ENCODE data around the gene DAD1.

The DAD1 gene

GRCh38 chr14:22577334-22577908 is 11.6 kb downstream of the DAD1 start:
- H4K20me1 ChIP-seq (ENCODE audit: insufficient read depth, low read length): peaks cover 22% of the 10 kb centered on the region
- no peak overlapping the region for H3K27ac ChIP-seq (ENCODE audit: low read length)
- H3K9me3 ChIP-seq (ENCODE audit: insufficient read depth, low read length): no peaks in the 10 kb centered on the region
- no peak overlapping the region for H2AFZ ChIP-seq (ENCODE audit: low read depth, low read length)
- no peak overlapping the region for H3K9ac ChIP-seq (ENCODE audit: low read length)
- no peak overlapping the region for H3K4me2 ChIP-seq (ENCODE audit: low read length)
- H3K79me2 ChIP-seq (ENCODE audit: low read length): peaks cover 71% of the 10 kb centered on the region
- H3K36me3 ChIP-seq (replicated peaks; ENCODE audit: low read depth, low read length): peaks cover 43% of the 10 kb centered on the region
- no peaks in the 10 kb centered on the region for H3K27me3 ChIP-seq (ENCODE audit: low read depth, low read length)
- H3K4me1 ChIP-seq (ENCODE audit: low read length): peaks cover 6% of the 10 kb centered on the region; the same call in 1 of the 2 replicates
- TF ChIP-seq CTCF (IDR thresholded peaks at IDR 0.05; ENCODE audit: low read depth, low read length): no peak
- no peak for TF ChIP-seq EZH2phosphoT487 (IDR thresholded peaks at IDR 0.05; ENCODE audit: low read depth)
- H3K4me3 ChIP-seq (ENCODE audit: low read length): no peak overlapping the region

GRCh38 chr14:22573804-22574203 is 15.2 kb downstream of the DAD1 start:
- Histone ChIP-seq H3K9ac (ENCODE audit: low read length) (no peak overlapping the region), H3K27me3 (ENCODE audit: low read depth, low read length) (no peaks in the 10 kb centered on the region), H3K4me1 (ENCODE audit: low read length) (peaks cover 15% of the 10 kb centered on the region), H3K79me2 (ENCODE audit: low read length) (peaks cover 49% of the 10 kb centered on the region), H3K36me3 (replicated peaks; ENCODE audit: low read depth, low read length) (peaks cover 43% of the 10 kb centered on the region), H3K4me2 (ENCODE audit: low read length) (no peak overlapping the region), H3K4me3 (ENCODE audit: low read length) (no peak overlapping the region), H2AFZ (ENCODE audit: low read depth, low read length) (no peak overlapping the region), H4K20me1 (ENCODE audit: insufficient read depth, low read length) (peaks cover 8% of the 10 kb centered on the region), H3K9me3 (ENCODE audit: insufficient read depth, low read length) (no peaks in the 10 kb centered on the region), H3K27ac (ENCODE audit: low read length) (no peak overlapping the region)
- TF ChIP-seq EZH2phosphoT487 (IDR thresholded peaks at IDR 0.05; ENCODE audit: low read depth) (no peak), CTCF (IDR thresholded peaks at IDR 0.05; ENCODE audit: low read depth, low read length) (no peak)

GRCh38 chr14:22572562-22573058 is 16.4 kb downstream of the DAD1 start:
- no peaks in the 10 kb centered on the region for H3K27me3 ChIP-seq (ENCODE audit: low read depth, low read length)
- no peak for TF ChIP-seq CTCF (IDR thresholded peaks at IDR 0.05; ENCODE audit: low read depth, low read length)
- no peak for TF ChIP-seq EZH2phosphoT487 (IDR thresholded peaks at IDR 0.05; ENCODE audit: low read depth)
- no peaks in the 10 kb centered on the region for H3K9me3 ChIP-seq (ENCODE audit: insufficient read depth, low read length)
- no peak overlapping the region for H3K4me2 ChIP-seq (ENCODE audit: low read length)
- no peak overlapping the region for H3K27ac ChIP-seq (ENCODE audit: low read length)
- H3K36me3 ChIP-seq (replicated peaks; ENCODE audit: low read depth, low read length): peaks cover 45% of the 10 kb centered on the region
- peaks cover 47% of the 10 kb centered on the region for H3K79me2 ChIP-seq (ENCODE audit: low read length)
- H3K4me1 ChIP-seq (ENCODE audit: low read length): peaks cover 9% of the 10 kb centered on the region
- no peak overlapping the region for H2AFZ ChIP-seq (ENCODE audit: low read depth, low read length)
- H4K20me1 ChIP-seq (ENCODE audit: insufficient read depth, low read length): peaks cover 4% of the 10 kb centered on the region
- no peak overlapping the region for H3K9ac ChIP-seq (ENCODE audit: low read length)
- no peak overlapping the region for H3K4me3 ChIP-seq (ENCODE audit: low read length)

- Histone ChIP-seq H3K4me3 (ENCODE audit: low read length) (peak overlapping the region; percentile 65), H3K4me2 (ENCODE audit: low read length) (peak overlapping the region; percentile 57), H3K4me1 (ENCODE audit: low read length) (peaks cover 31% of the 10 kb centered on the region), H3K36me3 (replicated peaks; ENCODE audit: low read depth, low read length) (peaks cover 54% of the 10 kb centered on the region), H3K27ac (ENCODE audit: low read length) (peak overlapping the region; percentile 51), H3K9me3 (ENCODE audit: insufficient read depth, low read length) (no peaks in the 10 kb centered on the region), H3K27me3 (ENCODE audit: low read depth, low read length) (no peaks in the 10 kb centered on the region), H3K79me2 (ENCODE audit: low read length) (peaks cover 40% of the 10 kb centered on the region), H3K9ac (ENCODE audit: low read length) (peak overlapping the region; percentile 55), H2AFZ (ENCODE audit: low read depth, low read length) (no peak overlapping the region), H4K20me1 (ENCODE audit: insufficient read depth, low read length) (peaks cover 5% of the 10 kb centered on the region; the same call in 1 of the 2 replicates)
- TF ChIP-seq CTCF (IDR thresholded peaks at IDR 0.05; ENCODE audit: low read depth, low read length) (peak; percentile 99), EZH2phosphoT487 (IDR thresholded peaks at IDR 0.05; ENCODE audit: low read depth) (no peak)
Observed at GRCh38 chr14:22570132-22570949, 18.7 kb downstream of the DAD1 start.
